Activated effector memory CD4-positive, alpha-beta T cell treated with Interleukin-2 at 50 U/mL for 16 hours (primary cell): ENCODE results near the gene AKR1C2.
"Not testable (repeated sequence)": the region's sequence is repeated elsewhere in the genome, so short reads cannot be mapped to it uniquely, and the experiment has no call there.

Source experiments
- DNase-seq: peaks from one replicate; pipeline ENCODE4 v3.0.0-alpha.2; 2020

Gene AKR1C2

DNA sequence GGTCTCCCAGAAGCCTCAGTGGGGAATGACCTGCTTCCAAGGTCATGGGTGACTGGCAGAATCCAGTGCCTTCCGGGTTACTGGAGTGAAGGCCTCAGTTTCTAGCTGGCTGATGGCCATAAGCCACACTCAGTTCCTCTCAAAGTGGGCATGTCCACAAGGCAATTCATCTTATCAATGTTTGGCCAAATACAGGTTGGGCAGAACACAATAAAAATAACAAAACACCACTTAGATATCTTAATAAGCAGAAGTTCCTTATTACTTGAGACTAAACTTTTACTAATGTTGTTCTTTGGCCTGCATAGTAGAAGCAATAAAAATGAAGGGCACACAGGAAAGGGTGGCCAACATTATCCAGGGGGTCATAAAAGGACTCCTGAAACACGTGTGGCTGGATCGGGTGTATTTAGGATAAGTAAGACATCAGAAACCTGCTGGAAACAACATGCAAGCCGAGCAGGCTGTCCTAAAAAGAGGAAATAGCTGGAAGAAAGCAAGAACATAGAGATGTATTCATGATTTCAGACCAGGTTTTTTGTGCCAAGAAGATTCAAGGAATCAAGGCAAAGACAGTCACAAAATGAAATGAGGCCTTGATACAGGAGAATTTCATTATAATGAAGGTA, 19.6 kb upstream of the AKR1C2 start:
- no peak for DNase-seq

DNA sequence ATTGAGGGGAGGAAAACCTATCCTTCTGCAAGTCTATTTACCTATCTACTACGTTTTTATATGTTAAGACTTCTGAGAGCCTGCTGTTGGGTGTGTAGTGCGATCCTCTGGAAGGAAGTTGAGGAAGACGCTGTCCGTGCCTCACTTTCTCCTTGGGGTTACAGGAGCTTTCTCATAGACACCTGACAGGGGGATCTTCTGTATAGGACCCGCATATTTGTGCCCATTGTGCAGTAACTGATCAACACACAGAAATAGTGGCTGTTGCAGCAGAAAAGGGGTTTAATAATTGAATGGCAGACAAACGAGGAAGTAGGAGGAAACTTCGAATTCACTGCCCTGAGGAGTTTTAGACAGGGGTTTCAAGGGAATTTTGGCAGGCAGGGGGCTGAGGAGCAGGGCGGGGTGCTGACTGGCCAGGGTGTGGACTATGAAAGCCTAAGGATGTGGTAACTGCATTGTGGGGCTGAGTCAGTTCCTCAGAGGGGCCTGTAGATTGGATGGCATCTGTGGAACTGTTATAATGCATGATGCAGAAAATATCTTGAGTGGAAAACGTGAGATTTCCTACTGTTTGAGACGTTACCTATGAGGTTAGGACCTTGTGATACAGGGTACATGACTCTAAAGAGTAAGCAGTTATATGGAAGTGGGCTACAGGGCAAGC, 18.1 kb upstream of the AKR1C2 start:
- DNase-seq: not testable (repeated sequence)

DNA sequence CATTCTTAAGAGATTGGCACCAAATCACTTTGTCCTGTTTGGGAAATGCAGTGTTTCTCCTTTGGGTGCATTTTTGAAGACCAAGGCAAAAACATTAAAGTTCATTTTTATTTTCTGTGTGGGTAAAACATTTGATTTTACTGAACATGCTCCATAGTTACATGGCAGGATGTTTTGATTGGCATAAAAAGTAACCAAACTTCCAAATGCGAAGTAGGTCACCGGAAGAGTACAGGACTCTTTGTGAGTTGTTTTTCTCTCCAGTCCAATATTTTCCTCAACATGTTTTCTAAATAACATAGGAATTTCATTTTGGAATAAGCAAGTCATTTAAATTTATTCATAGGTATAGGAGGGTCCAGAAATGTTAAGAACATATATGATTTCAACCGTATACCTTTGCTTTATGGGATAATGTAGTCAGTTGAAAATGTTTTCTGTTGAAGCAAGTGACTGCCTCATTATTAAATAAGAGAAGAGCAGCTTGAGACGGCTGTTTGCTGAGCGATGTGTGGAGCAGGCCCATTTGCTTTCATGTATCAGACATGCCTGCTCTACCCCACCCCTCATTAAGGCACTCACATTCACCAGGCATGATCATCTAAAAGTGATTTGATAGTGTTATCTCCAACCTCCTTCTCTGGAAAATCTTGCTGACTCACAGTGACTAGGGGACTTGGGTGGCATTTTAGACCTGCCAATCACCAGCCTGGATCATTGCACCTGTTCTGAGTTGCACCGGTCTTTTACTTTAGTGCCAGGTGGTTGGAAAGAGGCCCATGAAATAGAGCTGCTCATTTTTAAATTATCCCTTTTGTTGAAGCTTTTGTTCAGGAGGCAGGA, 16.3 kb upstream of the AKR1C2 start:
- not testable (repeated sequence) for DNase-seq

DNA sequence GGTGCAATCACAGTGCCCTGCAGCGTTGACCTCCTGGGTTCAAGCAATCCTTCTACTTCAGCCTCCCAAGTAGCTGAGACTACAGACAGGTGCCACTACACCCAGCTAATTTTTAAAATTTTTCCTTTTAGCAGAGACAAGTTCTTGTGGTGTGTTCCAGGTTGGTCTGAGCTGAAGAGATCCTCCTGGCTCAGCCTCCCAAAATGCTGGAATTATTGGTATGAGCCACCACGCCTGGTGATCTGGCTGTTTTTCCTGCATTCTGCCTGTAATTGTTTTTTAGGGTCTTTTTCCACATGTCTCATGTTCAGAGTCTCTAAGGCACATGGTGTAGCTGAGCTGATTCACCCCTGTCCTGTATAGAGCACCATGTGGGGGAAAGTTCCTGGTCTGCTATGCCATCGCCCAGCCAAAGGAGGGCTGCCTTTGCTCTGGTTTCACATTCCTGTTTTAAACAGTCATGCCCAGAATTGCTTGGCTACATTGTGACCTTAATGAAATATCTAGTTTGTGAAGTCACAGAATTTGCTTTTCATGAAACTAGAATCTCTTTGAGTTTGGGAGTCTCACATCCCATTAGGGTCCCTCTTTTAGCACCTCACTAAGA, 15.1 kb upstream of the AKR1C2 start:
- DNase-seq: not testable (repeated sequence)

DNA sequence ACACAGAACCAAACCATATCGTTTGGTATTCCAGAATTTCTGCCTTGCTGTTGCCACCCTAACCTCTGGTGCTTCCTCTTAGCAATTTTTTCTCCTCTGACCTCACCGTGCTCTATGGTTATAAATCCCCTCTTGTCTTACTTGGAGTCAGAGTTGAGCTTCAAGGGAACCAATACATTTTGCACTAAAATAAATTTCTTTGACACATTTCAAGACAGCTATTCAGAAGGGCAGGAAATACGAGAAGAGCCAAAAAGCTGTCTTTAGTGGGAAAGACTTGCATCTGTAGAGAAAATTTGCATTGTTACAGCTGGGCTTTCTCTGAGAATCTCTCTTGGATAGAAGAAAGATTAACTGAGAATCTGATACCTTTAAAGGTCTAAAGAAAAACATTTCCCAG, 14.5 kb upstream of the AKR1C2 start:
- DNase-seq: no peak

DNA sequence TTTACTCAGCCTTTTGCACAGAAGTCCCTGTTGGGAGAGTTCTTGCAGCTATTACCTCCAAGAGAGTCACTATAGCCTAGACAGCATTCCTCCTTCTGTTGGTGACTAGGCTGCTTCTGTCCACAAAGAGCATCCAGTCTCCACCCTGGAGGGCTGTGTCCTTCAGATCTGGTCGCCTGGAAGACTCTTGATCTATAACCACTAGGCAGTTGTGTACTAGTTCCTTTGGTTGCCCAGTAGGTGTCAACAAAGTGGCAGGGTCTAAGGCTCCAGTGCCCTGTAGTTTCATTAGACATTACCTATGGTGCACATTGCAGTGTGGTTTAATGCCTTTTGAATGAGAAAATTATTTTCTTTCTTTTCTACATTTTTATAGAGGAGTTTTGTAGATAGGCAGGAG, 11.3 kb upstream of the AKR1C2 start:
- no peak for DNase-seq

DNA sequence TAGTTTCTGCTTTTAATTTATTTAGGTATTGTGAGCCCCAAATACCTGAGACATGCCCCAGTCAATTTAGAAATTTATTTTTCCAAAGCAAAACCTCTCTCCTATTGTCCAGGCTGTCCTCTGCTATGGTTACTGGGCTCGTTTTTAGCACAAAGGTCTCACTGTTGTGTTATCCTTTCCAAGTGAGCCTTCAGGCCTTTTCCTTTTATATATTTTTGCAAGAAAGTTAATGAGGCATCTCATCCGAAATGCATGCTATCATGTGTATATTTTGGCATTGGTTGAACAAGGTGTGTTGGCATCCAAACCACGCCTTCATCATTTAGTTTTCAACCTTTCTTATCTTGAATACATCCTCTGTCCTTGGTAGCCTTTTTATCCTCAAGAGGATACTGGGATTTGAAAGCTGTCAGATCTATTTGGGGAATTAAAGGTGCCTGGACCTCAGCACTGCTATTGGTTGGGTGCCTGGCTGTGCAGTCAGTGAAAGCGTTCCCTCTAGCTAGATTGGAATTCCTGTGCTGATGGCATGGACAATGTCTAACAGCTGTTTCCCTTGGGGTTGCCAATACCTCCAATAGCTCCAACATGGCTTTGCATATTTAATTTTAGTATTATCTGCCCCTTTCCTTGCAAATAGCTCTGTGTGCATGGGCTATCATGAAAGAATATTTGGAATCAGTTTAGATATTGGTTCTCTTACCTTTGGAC, 10.7 kb upstream of the AKR1C2 start:
- DNase-seq: not testable (repeated sequence)

DNA sequence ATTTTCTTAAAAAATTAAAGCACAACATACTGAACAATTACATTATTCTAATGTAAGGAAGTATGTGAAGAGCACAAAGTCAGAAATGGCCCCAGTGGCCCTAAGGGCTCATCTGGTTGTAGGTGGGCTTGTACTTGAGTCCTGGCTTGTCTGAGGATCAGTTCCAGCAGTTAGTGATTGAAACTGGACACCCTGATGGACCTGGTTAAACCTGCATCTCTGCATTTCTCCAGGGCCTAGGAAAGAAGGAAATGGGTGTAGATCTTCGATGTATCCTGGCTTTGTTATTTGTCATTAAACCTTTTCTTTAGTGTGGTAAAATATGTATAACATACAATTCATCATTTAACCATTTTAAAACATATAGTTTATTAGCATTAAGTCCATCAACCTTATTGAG, 9.7 kb upstream of the AKR1C2 start:
- no peak for DNase-seq

DNA sequence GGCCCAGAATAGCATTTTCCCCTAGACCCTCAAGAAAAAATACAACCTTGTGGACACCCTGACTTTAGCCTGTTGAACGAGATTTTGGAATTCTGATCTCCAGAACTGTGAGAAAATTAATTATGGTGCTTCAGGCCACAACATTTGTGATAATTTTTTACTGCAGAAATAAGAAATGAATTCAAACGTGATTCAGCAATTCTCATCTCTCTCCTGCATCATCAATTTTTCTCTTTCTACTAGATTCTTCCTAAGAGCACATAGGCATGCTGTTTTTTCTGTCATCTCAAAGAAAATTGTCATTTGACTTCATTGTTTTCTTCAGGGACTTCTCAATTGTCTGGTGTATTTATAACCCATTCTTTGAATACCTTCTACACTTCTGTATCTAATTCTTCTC, 8.9 kb upstream of the AKR1C2 start:
- DNase-seq: no peak

DNA sequence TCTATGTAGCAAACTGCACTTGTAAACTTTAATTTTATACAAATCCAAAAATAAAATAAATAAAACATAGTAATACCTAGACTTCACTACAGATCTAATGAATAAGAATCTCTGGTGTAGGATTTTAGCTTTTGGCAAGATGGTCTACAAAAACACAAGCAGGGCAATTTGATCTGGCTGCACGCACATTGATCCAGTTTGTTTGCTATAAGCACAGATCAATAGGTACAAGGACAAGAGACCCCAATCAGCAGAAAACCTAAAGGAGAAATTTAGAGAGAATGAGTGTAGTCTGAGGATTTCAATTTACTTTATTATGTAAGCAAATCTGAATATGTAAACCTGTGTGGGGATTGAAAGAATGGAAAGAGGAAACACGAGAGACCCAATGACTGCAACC, 7.7 kb upstream of the AKR1C2 start:
- not testable (repeated sequence) for DNase-seq

DNA sequence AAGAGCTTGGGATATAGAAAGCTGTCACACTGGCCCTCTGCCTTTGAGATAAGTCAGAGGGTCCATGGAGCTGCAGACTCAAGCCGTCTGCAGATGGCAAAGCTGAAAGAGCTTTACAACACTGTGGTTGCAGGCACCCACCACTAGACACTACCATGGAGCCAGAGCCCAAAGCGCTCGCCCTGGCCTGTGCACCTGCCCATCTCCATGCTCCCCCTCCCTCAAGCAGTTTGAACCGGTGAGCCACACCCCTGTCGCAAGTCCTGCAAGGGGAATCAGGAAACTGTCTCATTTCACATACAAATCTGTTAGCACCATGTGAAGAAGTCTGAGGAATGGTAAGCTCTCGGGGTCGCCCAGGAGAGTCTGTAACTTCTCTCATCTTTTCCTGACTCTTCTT, 6.4 kb upstream of the AKR1C2 start:
- not testable (repeated sequence) for DNase-seq

DNA sequence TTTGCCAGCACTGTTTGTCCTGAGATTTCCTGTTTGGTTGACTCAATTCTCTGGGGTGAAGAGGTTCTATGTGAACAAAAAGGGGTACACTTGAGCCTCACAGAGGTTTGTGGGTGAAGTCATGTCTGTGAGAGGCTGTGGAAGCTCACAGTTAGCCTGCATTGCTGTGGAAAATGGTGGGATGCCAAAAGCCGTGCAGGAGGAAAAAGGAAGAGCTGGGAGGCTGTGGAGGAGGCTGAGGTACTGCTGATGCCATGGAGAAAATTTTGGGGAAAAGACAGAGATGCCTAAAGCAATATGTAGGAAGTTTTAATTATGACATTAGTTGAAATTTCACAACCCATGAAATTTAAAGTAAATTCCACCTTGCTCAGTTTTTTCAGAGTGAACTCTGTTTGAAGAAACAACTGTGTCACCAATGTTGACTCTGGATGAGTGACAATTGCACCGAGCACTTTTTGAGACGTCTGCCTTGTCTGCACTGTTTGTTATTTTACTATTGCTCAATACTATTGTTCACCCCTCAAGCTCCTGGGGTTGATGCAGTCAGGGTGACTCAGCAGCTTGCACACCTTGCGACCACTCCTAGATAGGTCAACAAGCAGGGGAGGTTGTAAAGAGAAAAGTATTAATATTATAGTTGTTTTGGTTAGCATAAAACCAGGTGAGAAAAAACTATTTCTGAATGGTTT, 5.3 kb upstream of the AKR1C2 start:
- not testable (repeated sequence) for DNase-seq

DNA sequence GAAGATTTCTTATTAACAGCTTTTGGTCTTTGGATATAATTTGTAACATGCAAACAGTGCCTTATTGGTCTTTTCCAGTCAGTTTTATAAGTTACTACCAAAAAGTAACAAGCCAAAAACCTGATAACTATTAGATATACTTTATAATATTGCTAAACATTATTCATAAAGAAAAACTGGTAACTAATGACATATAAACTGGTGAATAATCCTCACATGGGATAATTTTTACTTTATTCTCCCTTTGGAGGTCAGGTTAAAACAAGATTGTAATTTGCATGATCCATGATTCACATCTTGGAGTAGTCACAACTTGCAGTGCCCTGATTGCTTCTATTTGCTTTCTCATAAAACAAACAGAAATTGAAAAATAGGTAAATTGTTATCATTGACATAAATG, 844 bp upstream of the AKR1C2 start:
- DNase-seq: not testable (repeated sequence)

DNA sequence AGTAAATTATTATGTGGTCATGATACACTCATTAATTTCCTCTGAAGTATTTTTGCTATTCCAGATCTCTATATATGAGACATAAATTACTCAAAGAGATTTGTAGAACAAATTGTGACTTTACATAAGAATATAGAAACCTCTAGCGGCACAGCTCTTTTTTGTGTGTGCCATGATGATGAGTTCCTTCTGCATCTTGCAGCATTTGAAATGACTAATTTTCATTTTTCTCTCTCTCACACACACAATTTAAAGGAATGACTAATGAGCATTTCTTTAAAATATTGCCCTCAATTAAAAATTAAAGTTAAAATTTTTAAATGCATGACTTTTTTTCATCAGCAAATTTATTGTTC, 351 bp upstream of the AKR1C2 start:
- DNase-seq: not testable (repeated sequence)

DNA sequence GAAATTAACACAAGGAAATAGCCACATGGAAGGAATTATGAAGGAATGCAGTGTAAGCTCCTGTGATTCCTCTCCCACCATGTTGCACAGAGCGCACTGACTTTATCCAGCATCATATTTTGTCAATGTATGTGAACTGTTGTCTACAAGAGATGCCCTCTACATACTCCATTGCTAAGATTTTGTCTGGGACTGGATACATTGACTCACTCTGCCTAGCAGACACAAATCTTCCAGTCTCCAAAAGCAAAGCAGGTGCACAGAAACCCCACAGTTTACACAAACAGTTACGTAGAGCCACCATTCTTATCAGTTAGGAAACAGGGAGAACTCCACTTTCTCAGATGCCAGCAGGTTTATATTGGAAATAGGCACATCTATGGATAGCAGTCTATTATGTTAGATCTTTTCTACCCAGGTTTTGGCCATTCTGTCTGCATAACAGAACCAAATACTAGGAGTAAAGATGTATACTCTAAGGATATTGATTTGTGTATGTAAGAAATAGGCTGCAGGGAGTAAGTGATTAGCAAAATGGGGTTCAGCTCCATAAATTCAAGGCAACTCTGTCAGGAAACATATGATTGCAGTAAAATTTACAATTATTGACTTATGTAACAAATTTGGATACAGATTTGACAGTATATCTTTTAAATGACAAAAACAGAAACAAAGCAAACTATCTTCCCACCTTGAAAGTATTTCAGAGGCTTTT, 1.5 kb downstream of the AKR1C2 start:
- DNase-seq: no peak

DNA sequence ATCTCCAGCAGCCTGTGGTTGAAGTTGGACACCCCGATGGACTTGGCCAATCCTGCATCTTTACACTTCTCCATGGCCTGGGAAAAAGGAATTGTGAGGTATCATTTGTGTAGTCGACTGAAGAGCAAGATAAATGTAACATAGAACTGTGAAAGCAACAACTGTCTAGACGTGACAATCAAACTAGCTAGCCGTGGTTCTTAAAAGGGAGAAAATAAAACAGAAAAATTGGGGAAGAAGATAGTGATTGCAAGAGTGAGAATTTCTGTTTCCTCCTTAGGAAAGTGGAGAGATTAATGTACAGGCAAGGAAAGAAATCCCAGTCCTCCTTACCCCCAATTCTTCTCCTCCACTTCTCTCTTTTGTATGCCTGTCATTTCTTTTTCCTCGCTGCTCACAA, 5.0 kb downstream of the AKR1C2 start:
- DNase-seq: no peak

DNA sequence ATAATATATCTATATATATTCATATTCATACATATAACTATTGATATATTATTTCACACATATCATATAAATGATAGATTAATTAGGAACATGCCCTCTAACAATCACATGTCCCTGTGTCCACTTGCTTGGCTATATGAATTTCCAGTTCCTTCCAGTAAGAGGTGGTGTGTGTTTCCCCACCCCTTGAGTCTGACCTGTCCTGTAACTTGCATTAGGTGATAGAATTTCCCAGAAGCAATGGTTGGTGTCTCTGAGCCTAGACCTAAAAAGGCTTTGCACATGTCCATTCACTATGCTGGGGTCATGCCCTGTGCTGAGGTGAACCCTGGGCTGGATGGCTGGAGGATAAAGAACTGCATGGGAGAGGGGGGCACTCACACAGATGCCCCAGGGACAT, 9.4 kb downstream of the AKR1C2 start:
- not testable (repeated sequence) for DNase-seq

DNA sequence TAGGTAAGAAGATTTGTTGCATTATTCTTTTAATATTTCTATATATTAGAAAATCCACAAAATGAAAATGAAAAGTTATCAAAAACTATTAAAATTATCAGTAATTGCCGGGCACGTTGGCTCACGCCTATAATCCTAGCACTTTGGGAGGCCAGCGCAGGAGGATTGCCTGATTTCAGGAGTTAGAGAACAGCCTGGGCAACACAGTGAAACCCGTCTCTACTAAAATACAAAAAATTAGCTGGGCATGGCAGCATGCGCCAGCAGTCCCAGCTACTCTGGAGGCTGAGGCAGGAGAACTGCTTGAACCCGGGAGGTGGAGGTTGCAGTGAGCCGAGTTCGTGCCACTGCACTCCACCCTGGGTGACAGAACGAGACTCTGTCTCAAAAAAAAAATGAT, 11.1 kb downstream of the AKR1C2 start:
- not testable (repeated sequence) for DNase-seq

DNA sequence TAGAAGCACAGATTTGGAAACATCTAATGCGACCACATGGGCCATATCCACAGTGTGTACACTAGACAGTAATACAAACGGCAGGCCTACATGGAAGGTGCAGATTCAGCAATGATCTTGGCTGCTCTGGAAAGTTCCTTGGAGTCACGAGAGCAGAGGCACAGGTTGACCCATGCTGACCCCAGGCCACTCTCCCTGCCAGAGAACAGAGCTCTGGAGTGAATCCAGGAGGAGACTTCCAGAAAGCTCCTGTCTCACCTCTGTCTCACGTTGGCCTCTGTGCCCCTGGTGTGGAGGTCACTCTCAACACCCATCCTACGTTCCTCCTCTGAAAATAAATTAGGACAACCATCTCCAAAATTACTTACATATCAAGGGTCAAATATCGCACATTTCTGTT, 12.2 kb downstream of the AKR1C2 start:
- DNase-seq: not testable (repeated sequence)

DNA sequence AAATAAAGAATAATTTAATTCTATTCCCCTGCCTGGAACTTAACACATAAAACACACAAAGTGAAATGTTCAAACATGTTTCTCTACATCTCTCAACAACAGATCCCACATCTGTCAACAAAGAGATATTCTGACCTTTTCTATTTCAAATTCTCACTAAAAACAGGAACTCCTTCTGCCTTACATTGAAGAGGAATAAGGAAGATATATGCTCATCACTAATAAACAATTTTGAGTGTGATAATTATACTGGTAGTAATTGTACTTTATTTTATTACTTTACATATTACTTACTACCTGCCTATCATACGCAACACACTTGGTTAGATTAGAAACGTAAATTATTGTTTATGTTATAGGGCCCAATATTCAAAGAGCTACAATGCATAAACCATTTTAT, 13.4 kb downstream of the AKR1C2 start:
- no peak for DNase-seq

DNA sequence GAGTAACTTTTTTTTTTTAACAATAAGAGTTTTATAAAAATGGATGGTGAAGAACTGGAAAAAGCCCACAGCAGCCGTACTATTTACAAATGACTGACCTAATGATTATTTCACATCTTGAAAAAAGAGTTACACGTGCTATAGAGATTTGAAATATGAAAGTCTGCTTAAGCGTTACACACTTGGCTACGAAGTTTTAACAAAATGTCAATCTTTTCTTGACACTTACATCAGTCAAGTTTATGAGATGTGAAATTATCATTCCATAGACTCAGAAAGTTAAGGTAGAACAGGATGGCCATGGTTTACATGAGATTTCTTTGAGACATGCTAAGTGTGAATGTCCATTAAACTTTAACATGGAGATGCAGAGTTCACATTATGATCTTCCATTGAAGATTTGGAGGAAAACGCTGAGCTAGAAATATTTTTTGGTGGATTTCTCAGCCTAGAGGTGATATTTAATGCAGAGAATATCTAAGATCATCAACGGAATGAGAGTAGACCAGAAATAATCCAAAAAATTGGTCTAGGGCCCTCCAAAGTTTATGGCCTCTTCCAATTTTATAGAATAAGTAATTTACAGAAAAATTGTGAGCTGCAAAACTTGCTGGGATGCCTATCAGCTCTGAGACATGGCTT, 15.5 kb downstream of the AKR1C2 start:
- DNase-seq: not testable (repeated sequence)
